Measurements from ENCODE around the gene MAP3K7.

MAP3K7 gene

GRCh38 chr6:90537027-90537426, 49.8 kb downstream of the MAP3K7 start:
- intact Hi-C loops (cut with DNase I), result no loop called here
- DNase-seq, result no peak

GRCh38 chr6:90536520-90536919, 50.4 kb downstream of the MAP3K7 start:
- intact Hi-C loops (cut with DNase I), result no loop called here
- no peak for DNase-seq

DNA sequence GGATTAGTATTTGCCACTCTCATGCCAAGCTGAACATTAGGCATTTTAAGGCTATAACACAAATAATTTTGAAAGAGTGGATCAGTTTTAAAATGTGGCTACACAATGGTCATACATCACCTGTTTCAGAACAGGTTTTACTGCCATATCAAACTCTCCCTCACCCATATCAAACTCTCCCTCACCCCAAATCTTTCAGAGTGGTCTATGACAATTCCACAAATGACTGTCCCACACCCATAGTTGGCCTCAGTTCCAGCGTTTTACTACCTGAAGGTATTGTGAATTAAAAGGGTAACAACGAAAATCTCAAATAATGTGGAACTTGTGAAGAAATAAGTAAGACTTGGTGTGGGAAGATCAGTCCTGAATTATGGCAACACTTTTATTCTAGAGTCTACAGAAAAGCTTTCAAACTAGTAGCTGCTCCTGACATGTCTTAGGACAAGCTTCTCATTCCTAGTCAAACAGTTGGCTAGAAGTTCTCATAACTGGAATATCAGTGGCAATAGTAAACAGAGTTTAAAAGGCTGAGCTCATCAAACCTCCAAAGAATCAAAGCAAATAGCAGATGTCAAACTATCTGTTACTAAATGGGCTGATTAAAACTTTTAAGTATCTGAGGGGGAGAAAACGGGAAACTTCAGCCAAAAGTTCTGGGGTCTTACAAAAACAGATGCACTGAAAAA, 52.4 kb downstream of the MAP3K7 start:
- intact Hi-C loops (cut with DNase I), result no loop called here
- no peak for DNase-seq

- intact Hi-C loops (cut with DNase I), result no loop called here
- DNase-seq, result no peak
Measured at GRCh38 chr6:90533615-90534336, 53.1 kb downstream of the MAP3K7 start.

GRCh38 chr6:90530882-90531281, 56.0 kb downstream of the MAP3K7 start:
- intact Hi-C loops (cut with DNase I), result no loop called here
- no peak for DNase-seq

GRCh38 chr6:90525421-90525820, 61.5 kb downstream of the MAP3K7 start:
- no peak for DNase-seq
- intact Hi-C loops (cut with DNase I), result no loop called here

DNA sequence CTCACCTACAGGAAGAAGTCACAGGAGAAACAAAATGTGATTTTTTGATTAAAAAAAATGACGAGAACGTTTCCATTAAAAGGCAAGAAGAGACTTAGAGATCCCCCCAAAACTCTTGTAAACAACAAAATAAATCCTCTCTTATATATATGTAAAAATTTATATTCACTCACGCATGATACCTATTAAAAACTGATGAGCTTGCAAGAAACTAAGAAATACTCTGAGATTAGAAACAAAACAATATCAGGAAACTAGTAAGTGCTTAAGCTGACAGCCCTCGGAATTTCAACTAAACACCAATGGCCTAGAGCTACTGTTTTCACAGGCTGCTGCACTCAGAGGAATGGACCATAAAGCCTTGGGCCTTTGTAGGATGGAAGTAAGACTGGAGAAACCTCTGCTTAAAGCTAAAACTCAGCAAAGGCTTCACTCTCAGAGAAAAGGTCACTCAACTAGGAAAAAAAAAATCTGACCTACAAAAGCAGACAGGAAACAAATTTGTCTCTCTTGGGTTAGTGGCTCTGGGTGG, 63.0 kb downstream of the MAP3K7 start:
- DNase-seq, result no peak
- intact Hi-C loops (cut with DNase I), result no loop called here

DNA sequence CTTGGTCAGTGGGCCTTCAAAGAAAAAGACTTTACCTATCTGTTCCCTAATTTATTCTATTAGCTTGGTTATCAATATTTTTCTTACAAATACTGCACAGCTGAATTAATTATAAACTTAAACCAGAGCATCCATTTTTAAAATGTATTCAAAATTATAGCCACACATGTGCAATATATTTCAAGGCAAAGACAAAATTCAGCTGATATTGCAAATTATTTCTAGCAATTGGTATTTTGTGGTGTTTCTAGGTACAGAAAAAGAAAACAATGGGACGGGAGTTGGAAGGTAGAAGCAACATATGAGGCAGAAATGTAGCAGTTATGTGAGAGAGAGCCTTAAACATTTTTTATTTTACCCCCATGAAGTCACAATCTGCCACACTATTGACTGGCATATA, 64.9 kb downstream of the MAP3K7 start:
- intact Hi-C loops (cut with DNase I), result no loop called here
- DNase-seq, result no peak

- intact Hi-C loops (cut with DNase I), result no loop called here
Measured at GRCh38 chr6:90516074-90516660, 70.7 kb downstream of the MAP3K7 start.

DNA sequence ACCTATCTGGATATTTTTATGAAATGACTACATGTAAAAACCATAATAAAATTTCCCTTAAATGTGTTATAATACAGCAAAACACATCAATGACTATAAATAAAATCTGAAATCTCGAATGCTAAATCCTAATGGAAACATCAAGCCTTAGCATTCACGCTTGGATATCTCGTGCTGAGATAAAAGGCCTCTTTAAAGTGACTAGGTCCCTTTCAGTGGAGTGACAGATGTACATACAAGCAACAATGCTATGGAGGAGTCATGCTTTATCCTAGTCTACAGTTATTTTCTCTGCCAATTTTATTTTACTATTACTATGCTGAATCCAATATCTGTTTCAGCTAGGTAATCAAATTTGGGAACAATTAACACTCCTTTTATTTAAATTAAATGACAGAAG, 72.4 kb downstream of the MAP3K7 start:
- no peak for DNase-seq
- intact Hi-C loops (cut with DNase I), result no loop called here

More at GRCh38 chr6:90516074-90516660, 70.7 kb downstream of the MAP3K7 start:
- peak in 1 of 42 donors; percentile 8 for DNase-seq

- DNase-seq, result no peak
- intact Hi-C loops (cut with DNase I), result no loop called here
Measured at GRCh38 chr6:90508753-90509152, 78.1 kb downstream of the MAP3K7 start.

DNA sequence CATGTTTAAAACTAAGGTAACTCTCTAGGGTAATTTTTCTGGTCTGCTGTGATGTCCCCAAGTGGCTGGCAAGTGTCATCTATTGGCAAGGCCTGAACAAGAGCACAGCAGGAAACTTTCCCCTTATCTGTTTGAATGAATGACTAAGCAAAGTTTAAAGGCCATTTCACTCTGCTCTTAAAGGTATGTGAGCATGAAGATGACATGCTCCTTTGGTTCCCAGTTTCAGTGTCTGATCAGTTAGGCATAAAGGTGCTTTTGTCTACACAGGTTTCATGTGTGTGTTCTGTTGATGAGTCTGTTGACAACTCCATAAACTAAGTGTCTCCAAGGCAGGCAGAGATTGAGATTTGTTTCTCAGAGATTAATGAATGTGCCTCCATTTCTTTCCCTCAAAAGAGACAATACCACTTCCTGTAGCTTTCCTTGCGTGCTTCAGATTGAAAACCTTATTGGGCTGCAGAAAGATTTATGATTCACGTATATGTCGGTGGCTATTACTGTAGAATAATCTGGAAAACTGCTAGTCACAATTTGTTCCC, 83.9 kb downstream of the MAP3K7 start:
- intact Hi-C loops (cut with DNase I), result no loop called here
- DNase-seq, result no peak

DNA sequence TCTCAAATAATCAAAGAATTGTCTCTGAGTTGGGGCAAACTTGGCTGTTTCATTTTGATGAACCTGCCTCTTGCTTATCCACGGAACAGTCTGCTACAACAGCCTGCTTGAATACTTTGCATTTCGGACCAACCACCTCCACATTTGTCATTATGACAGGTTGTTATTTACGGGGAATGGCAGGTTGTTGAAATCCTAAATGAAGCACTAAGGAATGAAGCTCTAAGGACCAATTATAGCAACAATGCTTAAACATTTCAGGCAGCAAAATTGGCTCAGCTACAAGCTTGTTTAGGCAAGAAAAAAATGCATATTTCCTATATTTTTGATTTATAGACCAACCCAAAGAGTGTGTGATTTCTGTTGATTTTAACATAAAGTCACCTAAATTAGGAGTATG, 84.5 kb downstream of the MAP3K7 start:
- intact Hi-C loops (cut with DNase I), result no loop called here
- DNase-seq, result no peak

DNA sequence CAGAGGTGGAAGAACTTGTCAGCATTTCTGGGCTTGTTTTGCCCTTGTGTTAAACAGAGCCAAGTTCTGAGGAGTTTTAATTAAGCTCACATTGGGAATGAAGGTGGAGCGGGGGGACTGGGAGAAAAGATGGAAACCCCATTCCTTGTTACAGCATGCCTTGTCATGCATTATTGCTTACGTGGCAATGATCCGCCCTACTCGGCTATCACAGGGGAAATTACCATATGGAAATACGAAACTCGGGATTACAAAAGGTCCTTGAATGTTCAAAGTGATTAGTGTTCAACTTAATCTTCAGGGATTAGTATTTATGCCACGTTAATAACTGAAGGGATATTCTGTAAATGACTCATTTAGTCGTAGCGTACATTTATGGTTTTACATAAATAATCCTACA, 86.4 kb downstream of the MAP3K7 start:
- intact Hi-C loops (cut with DNase I), result no loop called here
- no peak for DNase-seq

GRCh38 chr6:90497411-90497810, 89.5 kb downstream of the MAP3K7 start:
- intact Hi-C loops (cut with DNase I), result loop anchor here (10.0 kb wide), 1 partner anchor 77 kb away; no protein-coding TSS in a partner anchor
- no peak for DNase-seq

DNA sequence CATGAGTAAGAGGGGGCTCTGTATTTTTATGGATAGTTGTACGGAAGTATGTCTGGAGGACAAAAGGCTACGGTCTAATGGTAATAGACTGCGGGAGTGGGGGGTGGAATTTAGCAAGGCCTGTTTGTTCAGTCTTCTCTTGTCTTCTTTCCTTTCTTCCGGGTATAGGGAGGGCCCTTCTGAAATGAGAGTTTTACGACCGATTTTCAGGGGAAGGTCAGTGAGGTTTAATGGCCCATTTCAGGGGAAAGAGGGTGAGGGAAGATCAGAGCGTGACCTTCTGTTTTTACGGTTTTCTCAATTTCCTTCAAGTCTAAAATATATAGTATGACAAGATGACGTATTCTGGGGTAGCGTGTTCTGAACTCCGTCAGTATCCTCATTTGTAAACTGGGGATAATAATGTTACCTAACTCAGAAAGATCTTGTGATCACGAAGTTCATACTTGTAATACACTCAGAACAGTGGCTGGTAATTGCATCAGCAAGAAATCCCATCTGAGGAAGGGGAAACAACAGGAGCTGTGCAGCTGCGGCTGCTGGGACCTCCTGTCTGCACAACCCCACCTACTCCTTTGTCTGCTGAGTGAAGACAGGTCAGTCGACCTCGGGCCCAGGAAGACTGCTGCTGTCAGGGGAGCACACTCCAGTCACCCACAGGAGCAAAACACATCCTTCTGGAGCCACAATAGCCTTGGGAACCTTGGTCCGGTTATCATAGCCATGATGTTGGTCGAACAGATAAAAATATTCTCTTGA, 90.4 kb downstream of the MAP3K7 start:
- intact Hi-C loops (cut with DNase I), result loop anchor here (10.0 kb wide), 1 partner anchor 78 kb away; no protein-coding TSS in a partner anchor

DNA sequence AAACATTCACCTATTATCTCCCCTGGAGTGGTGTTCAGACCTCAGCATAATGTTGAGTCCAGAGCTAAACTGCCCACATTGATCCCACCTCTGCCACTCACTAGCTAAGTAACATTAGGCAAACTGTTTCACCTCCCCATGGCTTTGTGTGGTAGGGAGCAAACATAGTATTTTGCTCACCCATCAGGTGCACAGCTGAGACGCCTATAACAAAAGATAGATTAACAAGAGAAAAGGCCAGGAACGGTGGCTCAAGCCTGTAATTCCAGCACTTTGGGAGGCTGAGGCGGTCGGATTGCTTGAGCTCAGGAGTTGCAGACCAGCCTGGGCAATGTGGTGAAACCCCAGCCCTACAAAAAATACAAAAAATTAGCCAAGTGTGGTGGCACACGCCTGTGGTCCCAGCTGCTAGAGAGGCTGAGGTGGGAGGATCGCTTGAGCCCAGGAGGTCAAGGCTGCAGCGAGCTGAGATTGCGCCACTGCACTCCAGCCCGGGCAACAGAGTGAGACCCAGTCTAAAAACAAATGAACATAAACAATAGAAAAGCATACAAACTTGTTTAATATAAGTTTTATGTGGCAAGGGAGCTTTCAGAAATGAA, 91.6 kb downstream of the MAP3K7 start:
- intact Hi-C loops (cut with DNase I), result loop anchor here (10.0 kb wide), 1 partner anchor 79 kb away; no protein-coding TSS in a partner anchor
- no peak for DNase-seq

More for the DNA sequence above, 90.4 kb downstream of the MAP3K7 start:
- DNase-seq, result no peak

- intact Hi-C loops (cut with DNase I), result loop anchor here (10.0 kb wide), 1 partner anchor 81 kb away; no protein-coding TSS in a partner anchor
- DNase-seq, result no peak
Measured at GRCh38 chr6:90494067-90494780, 92.6 kb downstream of the MAP3K7 start.

Data from head of caudate nucleus (tissue), 42 donors.